Urinary bladder (tissue), 4 donors: ENCODE data around the gene JARID2. TPM values are rescaled to one million over a fixed set of nuclear protein-coding genes. Genes with fewer than 3 reads are reported as not detected.

Experiments
- DNase-seq: peaks from one replicate; pipeline ENCODE4 v3.0.0-alpha.2; 2015; ENCODE audit errors: extremely low spot score
- H3K27ac ChIP-seq: one replicate; pipeline ENCODE4 v1.5.1; 2013; ENCODE audit warnings: low read depth, mild to moderate bottlenecking, moderate library complexity
- H3K36me3 ChIP-seq: one replicate; pipeline ENCODE4 v1.6.1; 2013; ENCODE audit warnings: mild to moderate bottlenecking, moderate library complexity; ENCODE audit not compliant: insufficient read depth
- H3K4me1 ChIP-seq: one replicate; pipeline ENCODE4 v1.6.1; 2013; ENCODE audit warnings: mild to moderate bottlenecking, moderate library complexity; ENCODE audit not compliant: insufficient read depth
- H3K4me3 ChIP-seq: one replicate; pipeline ENCODE4 v1.5.1; 2013; ENCODE audit warnings: low read depth, low read length
- WGBS: extraction: QIAGEN DNeasy Blood & Tissue Kit; methylation state at CpG from one replicate; pipeline ENCODE4 v1.1.7; 2013; 5-methylcytosine and 5-hydroxymethylcytosine counted together
- polyA plus RNA-seq: library from polyadenylated mRNA; stranded (reverse); fragments of 200-250 nt; gene quantifications from one replicate; pipeline ENCODE4 v1.2.3, GENCODE V29; 2013
- total RNA-seq: library from RNA; depleted of rRNA; stranded (reverse); fragments of >200 nt; gene quantifications from one replicate; pipeline ENCODE4 v1.2.3, GENCODE V29; 2014
- donor health status: healthy with polysubstance abuse.
- donor health status: healthy.

Gene JARID2
- total and polyA plus RNA-seq, 2 donors = 5.5 to 11.9 TPM

- DNase-seq = no peak
- 67% methylated on average over 2 of the region's 2 CpGs for WGBS
- H3K27ac ChIP-seq = no peak overlapping the region
- H3K36me3 ChIP-seq = no peaks in the 10 kb centered on the region
- H3K4me3 ChIP-seq = no peak overlapping the region
- no peaks in the 10 kb centered on the region for H3K4me1 ChIP-seq
Observed at GRCh38 chr6:15242503-15242902, 3.4 kb upstream of the JARID2 start.

- Histone ChIP-seq H3K4me1 (no peaks in the 10 kb centered on the region), H3K27ac (no peak overlapping the region)
- WGBS = 94% methylated on average over 1 of the region's 1 CpG
Observed at GRCh38 chr6:15242937-15243614, 2.8 kb upstream of the JARID2 start.

GRCh38 chr6:15243910-15244619 lies 1.8 kb upstream of the JARID2 start:
- WGBS = 78% methylated on average over 27 of the region's 27 CpGs
- Histone ChIP-seq H3K36me3 (no peaks in the 10 kb centered on the region), H3K27ac (no peak overlapping the region)

More at GRCh38 chr6:15242937-15243614, 2.8 kb upstream of the JARID2 start:
- no peaks in the 10 kb centered on the region for H3K36me3 ChIP-seq
- H3K4me3 ChIP-seq = no peak overlapping the region
- no peak for DNase-seq

GRCh38 chr6:15244620-15245360 lies 1.1 kb upstream of the JARID2 start:
- H3K4me3 ChIP-seq = peak overlapping the region; percentile 94
- peak; percentile 55 for DNase-seq
- no peaks in the 10 kb centered on the region for H3K36me3 ChIP-seq
- H3K4me1 ChIP-seq = no peaks in the 10 kb centered on the region
- H3K27ac ChIP-seq = no peak overlapping the region
- under 1% methylated on average over 91 of the region's 92 CpGs for WGBS

More at GRCh38 chr6:15243910-15244619, 1.8 kb upstream of the JARID2 start:
- H3K4me1 ChIP-seq = no peaks in the 10 kb centered on the region
- DNase-seq = no peak
- peak overlapping the region; percentile 94 for H3K4me3 ChIP-seq

- Histone ChIP-seq H3K4me1 (no peaks in the 10 kb centered on the region), H3K27ac (no peak overlapping the region), H3K4me3 (peak overlapping the region; percentile 94), H3K36me3 (no peaks in the 10 kb centered on the region)
- under 1% methylated on average over 10 of the region's 10 CpGs for WGBS
- DNase-seq = peak; percentile 20
Observed at GRCh38 chr6:15246217-15246665, 372 bp downstream of the JARID2 start.

- Histone ChIP-seq H3K36me3 (no peaks in the 10 kb centered on the region), H3K4me1 (no peaks in the 10 kb centered on the region), H3K27ac (no peak overlapping the region), H3K4me3 (peak overlapping the region; percentile 94)
- no peak for DNase-seq
- under 1% methylated on average over 18 of the region's 18 CpGs for WGBS
Observed at GRCh38 chr6:15246666-15247499, 1.0 kb downstream of the JARID2 start.

- under 1% methylated on average over 61 of the region's 75 CpGs for WGBS
- no peak for DNase-seq
- H3K4me1 ChIP-seq = no peaks in the 10 kb centered on the region
Observed at GRCh38 chr6:15247500-15248450, 1.9 kb downstream of the JARID2 start.

GRCh38 chr6:15248451-15249370 lies 2.8 kb downstream of the JARID2 start:
- Histone ChIP-seq H3K36me3 (no peaks in the 10 kb centered on the region), H3K4me1 (no peaks in the 10 kb centered on the region), H3K27ac (peak overlapping the region; percentile 95), H3K4me3 (peak overlapping the region; percentile 94)
- WGBS = under 1% methylated on average over 77 of the region's 83 CpGs
- peak; percentile 93 for DNase-seq

More at GRCh38 chr6:15247500-15248450, 1.9 kb downstream of the JARID2 start:
- Histone ChIP-seq H3K4me3 (peak overlapping the region; percentile 94), H3K27ac (peak overlapping the region; percentile 68), H3K36me3 (no peaks in the 10 kb centered on the region)

GRCh38 chr6:15249371-15250019 lies 3.6 kb downstream of the JARID2 start:
- Histone ChIP-seq H3K36me3 (no peaks in the 10 kb centered on the region), H3K4me3 (peak overlapping the region; percentile 94), H3K27ac (peak overlapping the region; percentile 89), H3K4me1 (no peaks in the 10 kb centered on the region)
- WGBS = 27% methylated on average over 9 of the region's 9 CpGs
- DNase-seq = no peak

GRCh38 chr6:15250187-15251168 lies 4.6 kb downstream of the JARID2 start:
- WGBS = 79% methylated on average over 15 of the region's 15 CpGs
- no peak overlapping the region for H3K4me3 ChIP-seq
- no peaks in the 10 kb centered on the region for H3K4me1 ChIP-seq
- DNase-seq = no peak
- no peak overlapping the region for H3K27ac ChIP-seq
- no peaks in the 10 kb centered on the region for H3K36me3 ChIP-seq
